Stomach (tissue), 4 donors: ENCODE data around the gene PFKL.

Source experiments
- EP300 ChIP-seq: sonication (generic); formaldehyde crosslinking; IDR thresholded peaks from one replicate; pipeline ENCODE4 v1.6.1; 2017; ENCODE audit warnings: antibody characterized with exemption
- POLR2A ChIP-seq, 4 donors: fragments of 450-650 bp; IDR thresholded peaks; one replicate each; pipeline ENCODE4 v1.6.1; 2016; ENCODE audit warnings: antibody characterized with exemption in 4 of 4, control low read depth in 2 of 4, mild to moderate bottlenecking in 1 of 4, moderate library complexity in 1 of 4
- POLR2AphosphoS5 ChIP-seq, 3 donors: sonication (generic); formaldehyde crosslinking; IDR thresholded peaks; one replicate each; pipeline ENCODE4 v1.6.1; 2016; ENCODE audit warnings: antibody characterized with exemption in 3 of 3
- TF ChIP-seq, protein P1 (sequence below), 7 experiments: fragments of 450-650 bp in 4 of 7; fragments of 200-600 bp in 3 of 7; sonication (generic) in 3 of 7; IDR thresholded peaks; one replicate each; pipeline ENCODE4 v1.5.1; 2016 to 2019; ENCODE audit warnings: antibody characterized with exemption in 7 of 7, control low read depth in 2 of 7, mild to moderate bottlenecking in 1 of 7

DNA sequence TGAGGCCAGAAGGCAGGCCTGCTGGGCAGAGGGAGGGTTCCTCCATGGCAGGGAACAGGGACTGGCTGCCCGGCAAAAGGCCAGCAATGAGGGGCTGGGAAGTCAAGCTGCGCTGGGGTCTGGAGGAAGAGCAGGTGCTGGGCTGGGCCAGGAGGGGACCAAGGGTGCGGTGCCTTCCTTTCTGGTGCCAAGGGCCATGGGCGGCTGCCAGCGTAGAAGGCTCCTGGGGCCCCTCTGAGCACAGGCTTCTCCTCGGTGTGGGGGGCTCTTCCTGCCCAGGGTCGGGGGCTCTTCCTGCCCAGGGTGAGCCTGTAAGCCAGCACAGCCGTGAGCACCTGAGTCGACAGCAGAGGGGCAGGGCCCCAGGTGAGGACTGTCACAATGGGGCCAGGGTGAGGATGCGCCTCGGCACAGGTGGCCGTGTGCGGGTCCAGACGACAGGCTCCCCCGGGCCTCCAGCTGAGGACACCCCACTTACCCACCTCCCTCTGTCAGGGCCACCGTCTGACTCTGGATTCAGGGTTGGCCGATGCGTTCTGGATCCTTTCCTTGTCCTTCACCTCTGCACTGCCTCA, 27.5 kb upstream of the PFKL start:
- TF ChIP-seq, protein P1, sequence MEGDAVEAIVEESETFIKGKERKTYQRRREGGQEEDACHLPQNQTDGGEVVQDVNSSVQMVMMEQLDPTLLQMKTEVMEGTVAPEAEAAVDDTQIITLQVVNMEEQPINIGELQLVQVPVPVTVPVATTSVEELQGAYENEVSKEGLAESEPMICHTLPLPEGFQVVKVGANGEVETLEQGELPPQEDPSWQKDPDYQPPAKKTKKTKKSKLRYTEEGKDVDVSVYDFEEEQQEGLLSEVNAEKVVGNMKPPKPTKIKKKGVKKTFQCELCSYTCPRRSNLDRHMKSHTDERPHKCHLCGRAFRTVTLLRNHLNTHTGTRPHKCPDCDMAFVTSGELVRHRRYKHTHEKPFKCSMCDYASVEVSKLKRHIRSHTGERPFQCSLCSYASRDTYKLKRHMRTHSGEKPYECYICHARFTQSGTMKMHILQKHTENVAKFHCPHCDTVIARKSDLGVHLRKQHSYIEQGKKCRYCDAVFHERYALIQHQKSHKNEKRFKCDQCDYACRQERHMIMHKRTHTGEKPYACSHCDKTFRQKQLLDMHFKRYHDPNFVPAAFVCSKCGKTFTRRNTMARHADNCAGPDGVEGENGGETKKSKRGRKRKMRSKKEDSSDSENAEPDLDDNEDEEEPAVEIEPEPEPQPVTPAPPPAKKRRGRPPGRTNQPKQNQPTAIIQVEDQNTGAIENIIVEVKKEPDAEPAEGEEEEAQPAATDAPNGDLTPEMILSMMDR (IDR thresholded peaks at IDR 0.05): no peak
- TF ChIP-seq POLR2A (IDR thresholded peaks at IDR 0.05) (no peak), POLR2AphosphoS5 (IDR thresholded peaks at IDR 0.05) (no peak), EP300 (no peak)
